ENCODE results near the gene COX7A2L.
"Not testable (repeated sequence)": the region's sequence is repeated elsewhere in the genome, so short reads cannot be mapped to it uniquely, and the experiment has no call there.

The COX7A2L gene

DNA sequence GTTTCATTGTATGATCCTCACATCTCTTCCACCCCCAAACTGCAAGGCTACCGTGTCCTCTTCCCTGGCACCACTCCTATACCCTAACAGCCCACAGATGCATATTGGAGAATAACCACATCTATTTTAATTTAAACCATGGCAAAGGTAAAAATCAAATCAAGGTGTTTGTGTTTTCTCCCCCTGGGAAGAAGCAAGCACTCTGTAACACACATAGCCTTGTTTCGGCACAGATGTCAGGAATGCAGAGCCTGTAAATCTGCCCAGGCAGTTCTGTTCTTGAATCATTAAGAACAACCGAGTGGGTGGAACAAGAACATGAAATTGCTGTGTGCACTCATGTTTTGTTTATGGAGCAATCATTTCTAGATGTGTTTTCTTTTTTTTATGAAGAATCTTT lies 6.8 kb upstream of the COX7A2L start:
- DNase-seq (ENCODE audit: low read depth): no peak

DNA sequence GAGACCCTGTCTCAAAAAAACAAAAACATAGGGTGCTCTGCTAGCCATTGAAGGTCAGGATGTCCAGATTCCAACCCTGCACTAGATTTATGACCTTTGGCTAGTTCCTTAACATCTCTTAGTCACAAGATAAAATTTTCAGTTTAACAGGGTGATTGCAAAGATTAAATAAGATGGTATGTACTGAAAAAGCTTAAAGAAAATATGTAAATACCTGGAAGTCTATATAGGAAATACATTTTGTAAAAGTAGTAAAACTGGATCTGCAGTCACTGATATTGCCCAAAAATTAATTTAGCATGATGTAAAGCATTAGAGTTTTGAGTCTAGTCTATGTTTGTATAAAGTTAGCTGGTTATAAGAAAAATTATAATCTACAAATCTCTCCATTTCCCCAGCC lies 5.4 kb upstream of the COX7A2L start:
- no peak for DNase-seq (ENCODE audit: low read depth)

DNA sequence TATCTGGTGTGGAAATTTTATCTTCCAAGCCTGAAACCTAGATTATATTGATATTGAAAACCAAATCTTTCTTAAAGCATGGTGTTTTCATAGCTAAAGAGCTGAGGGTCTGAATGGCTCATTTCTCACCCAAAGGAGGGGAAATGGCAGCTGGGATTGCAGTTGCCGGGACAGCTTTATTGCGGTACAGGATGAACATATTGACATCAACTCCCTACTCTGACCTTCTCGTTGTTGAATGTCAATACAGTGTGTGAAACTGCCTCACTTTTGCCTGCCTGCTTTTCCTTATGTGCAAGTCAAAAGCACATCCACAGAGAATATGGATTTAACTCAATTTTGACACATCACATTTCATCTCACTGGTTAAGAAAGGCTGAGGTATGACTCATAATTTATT lies 3.6 kb upstream of the COX7A2L start:
- DNase-seq (ENCODE audit: low read depth): no peak

DNA sequence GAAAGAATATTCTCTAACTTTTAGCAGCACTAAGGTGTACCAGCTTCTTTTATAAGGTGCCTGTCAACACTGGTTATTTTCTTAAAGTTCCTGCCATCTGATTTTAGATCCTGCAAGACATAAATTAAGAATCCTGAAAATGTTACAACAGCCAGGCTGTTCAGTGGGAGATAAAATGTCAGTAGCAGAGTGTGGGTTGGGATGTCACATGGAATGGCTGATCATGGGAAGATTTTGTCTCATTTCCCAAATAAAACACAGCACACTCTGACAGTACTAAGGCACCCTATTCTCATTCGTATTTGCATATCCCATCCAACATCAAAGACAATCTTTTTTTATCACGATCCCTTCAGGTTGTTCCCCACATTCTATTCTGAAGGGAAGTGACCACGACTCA lies 2.4 kb upstream of the COX7A2L start:
- no peak for DNase-seq (ENCODE audit: low read depth)

DNA sequence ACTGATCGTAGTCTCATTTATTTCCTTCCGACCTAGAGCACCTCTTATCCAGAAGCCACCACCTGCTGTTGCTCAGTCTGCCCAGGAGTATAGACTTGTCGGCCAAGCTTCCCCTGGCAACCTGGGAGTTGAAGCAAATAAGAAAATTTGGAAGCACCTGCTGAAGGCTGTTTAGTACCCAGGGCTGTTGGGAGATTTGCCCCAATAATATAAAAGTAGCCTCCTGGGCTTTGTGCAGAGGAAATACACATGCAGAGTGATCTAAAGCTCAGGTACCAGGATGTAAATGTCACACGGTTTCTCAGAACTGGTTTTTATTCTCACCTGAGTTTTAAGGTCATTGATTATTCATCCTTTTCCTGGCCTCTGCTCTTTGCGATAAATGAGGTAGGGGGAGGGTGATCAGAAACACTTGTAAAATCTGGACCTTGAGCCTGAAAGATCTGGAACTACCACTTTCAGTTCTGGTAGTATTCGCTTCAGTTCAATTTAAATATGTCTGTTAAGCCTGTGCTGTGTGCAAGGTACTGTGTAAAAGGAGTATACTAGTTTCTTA lies 789 bp upstream of the COX7A2L start:
- no peak for DNase-seq (ENCODE audit: low read depth)

DNA sequence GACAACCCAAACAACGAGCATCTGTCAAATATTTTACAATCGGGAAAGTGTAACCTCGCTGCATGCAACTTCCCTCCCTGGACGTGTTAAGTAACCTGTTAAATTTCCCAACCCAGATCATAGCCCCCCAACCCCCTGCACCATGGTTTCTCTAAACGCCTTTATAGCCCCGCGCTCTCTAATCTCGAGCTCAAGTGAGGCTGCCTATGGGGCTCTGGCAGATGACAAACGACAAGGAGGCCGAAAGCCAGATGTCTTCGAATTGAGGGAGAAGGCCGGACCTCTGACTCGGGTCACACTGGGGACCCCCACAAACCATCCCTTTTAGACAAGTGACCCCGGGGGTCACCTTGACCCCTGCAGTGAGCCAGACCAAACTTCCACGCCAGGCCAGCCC lies 526 bp downstream of the COX7A2L start:
- DNase-seq (ENCODE audit: low read depth): no peak

DNA sequence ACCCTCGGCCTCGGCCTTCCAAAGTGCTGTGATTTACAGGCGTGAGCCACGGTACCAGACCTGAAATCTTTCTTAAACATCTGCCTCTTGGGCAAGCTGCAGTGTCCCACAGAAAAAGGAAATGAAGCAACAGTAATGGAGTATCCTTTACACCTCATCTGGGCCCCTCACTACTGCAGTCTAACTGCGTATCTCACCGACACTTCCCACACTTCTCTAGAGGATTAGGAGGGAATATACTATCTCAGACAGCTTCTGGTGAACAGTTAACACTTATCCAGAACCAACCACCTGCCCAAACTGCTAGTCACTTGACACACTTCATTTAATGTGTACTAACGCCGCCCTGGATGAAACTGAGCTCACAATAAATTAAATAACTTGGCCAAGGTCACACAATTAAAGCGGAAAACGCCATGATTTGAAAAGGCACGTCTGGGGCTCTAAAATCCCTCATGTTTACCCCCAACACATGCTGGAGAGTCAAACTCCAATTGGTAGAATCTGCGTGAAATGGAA lies 993 bp downstream of the COX7A2L start:
- DNase-seq (ENCODE audit: low read depth): peak; percentile 39

DNA sequence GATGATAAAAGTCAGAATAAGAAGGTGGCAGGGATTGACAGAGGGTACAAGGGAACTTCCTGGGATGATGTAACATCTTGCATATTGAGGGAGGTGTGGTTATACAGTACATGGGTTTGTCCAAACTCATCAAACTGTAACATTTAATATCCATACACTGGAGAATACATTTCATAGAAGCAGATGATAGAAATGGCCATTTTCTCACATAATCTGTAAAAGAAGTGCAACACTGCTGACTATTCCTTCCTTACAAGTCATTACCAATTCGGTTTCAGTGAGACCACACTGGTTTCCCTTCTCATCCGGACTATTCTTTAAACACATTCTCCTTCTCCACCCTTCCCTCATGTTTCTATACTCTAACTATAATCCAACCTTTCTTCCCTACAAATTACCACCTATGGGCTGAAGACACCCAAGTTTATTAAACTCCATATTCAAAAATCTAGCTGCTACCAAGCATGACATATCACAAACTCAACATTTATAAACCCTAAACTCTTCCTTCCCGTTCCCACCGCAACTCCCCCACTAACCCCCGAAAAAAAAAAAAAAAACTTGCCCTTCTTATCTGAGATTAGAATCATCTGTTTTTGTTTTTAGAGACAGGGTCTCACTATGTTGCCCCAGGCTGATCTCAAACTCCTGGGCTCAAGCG lies 1.6 kb downstream of the COX7A2L start:
- DNase-seq (ENCODE audit: low read depth): no peak

DNA sequence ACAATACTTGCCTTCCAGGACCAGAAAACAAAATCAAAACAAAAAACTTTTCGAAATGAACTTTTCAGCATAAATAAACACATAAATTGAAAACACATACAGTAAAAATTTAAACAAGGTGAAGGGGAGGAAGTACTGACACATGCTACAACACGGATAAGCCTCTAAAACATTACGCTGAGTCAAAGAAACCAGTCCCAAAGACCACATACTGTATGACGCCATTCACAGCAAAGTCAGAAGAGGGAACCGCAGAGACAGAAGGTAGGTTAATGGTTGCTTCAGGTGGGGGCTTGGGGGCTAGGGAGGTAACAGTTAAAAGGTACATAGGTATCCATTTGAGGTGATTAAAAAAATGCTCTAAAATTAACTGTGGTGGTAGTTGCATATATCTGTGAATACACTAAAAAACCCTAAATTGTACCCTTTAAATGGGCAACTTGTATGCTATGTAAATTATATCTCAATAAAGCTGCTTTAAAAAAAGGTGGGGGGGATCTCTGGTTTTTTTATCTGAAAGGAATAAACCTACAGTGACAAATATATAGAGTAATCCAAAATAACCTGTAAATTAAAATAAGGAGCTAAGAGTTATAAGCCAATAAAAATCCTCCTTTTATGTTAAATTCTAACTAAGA lies 7.1 kb downstream of the COX7A2L start:
- DNase-seq (ENCODE audit: low read depth): no peak

DNA sequence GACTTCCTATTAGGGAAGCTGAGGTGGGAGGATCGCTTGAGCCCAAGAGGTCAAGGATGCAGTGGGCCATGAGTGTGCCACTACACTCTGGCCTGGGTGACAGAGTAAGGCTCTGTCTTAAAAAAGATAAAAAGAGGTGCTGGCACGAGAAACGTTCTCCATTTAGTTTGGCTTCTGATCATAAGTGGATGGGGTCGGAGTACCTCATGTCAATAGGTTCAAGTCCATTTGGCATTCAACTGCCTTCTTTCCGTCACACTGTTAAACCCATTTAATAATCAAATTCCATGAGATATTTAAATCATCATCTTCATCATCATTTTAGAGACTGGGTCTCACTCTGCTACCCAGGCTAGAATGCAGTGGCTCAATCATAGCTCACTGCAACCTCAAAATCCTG lies 9.2 kb downstream of the COX7A2L start:
- DNase-seq (ENCODE audit: low read depth): no peak

DNA sequence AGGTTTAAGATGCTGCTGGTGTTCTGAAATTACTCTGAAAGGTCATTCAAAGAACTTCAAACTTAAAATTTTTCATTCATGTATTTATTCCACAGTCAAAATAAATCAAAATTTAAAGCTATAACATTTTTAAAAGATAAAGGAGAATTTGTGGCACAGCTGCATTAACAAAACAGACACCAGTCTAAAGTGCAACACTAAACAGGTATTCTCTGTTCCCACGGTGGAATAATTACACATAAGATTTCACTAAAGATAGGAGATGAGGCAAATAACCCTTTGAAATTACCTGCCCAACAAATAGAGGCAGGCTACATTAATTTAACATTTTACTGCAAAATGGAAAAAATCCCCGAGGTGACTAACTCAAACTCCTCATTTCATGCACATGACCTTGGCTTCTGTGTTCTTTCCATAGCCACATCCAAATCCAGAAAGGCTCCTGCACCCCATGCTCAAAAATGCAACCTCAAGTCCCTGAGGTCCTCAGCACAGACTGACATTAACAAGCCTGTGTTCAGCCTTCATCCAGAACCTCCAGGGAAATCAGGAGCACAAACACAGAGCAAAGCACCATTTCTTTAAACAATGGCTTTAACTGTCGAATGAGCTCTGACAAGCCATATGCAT lies 10.5 kb downstream of the COX7A2L start:
- no peak for DNase-seq (ENCODE audit: low read depth)

DNA sequence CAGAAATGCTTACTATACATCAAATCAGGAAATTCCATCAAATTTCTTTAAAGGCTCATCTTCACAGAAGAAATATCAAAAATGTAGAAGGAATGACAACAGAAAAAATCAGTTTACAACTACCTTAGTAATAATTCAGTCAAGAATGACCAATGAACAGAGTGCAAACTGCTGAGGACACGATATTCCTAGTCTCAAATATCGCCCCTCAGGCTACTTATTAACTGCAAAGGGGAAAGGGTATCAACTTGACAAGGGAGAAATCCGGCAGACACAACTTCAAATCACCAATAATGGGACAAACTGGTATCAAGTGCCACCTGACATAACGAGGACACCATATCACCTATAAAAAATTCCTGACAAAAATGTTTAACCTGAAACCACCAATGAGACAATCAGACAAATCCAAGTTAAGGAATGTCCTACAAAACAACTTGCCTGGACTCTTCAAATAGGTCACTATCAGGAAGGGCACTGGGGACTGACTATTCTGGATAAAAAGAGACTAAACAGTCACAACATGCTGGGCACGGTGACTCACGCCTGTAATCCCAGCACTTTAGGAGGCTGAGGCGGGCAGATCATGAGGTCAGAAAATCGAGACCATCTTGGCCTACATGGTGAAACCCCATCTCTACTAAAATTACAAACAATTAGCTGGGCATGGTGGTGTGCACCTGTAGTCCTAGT lies 12.8 kb downstream of the COX7A2L start:
- DNase-seq (ENCODE audit: low read depth): no peak

DNA sequence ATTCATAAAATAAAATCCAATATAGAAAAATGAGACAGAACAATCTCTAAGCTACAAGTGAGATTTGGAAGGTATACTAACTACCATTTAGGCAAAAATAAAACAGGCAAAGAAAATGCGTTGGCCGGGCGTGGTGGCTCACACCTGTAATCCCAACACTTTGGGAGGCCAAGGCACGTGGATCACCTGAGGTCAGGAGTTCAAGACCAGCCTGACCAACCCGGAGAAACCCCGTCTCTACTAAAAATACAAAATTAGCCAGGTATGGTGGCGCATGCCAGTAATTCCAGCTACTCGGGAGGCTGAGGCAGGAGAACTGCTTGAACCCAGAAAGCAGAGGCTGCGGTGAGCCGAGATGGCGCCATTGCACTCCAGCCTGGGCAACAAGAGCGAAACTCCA lies 13.5 kb downstream of the COX7A2L start:
- DNase-seq (ENCODE audit: low read depth): not testable (repeated sequence)

DNA sequence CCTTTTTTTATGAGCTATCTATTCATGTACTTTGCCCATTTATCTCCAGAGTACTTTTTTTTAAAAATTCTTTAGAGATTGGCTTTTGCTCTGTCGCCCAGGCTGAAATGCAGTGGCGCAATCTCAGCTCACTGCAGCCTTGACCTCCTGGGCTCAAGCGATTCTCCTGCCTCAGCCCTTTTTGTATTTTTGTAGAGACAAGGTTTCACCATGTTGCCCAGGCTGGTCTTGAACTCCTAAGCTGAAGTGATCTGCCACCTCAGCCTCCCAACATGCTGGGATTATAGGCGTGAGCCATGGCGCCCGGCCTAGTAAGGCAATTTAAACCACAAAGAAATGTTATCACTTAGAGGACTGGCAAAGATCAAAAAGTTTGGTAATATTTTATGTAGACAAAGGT lies 14.2 kb downstream of the COX7A2L start:
- not testable (repeated sequence) for DNase-seq (ENCODE audit: low read depth)

DNA sequence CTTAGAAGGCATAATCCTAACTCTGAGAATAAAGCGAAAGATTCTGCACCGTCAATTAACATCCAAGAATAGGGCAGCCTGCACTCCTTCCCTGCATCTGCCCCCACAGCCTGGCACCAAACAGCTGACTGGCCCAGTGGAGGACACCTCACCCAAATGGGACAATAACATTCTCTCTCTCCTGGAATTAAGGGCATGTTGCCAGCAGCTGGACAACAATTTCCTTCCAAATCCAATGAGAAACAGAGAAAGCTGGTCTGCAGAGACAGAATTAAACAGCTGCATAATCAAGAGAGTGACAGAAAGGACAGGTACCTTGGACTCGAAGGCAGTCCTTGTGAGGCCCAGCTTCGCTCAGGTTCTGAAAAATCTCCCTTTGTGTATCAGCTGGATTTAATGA lies 15.0 kb downstream of the COX7A2L start:
- no peak for DNase-seq (ENCODE audit: low read depth)

DNA sequence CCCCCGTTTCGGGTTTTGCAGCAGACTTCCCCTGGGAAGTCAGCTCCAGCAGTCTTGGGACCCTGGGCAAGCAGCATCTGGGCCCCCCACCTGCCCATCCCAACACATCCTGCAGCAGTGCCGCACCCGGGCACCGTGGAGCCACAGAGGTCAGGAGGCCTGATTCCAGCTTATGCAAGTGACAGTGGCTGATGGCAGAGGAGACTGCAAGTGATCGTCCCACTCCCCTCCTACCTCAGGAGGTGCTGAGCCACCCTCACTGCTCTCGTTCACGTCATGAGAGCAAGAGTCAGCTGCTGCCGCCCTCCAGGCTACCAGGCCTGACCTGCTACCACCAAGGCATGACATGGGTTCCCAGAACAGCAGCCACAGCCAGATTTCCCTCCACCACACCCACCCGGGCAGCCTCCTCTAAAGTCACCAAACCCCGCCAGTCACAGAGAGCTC lies 18.2 kb downstream of the COX7A2L start:
- DNase-seq (ENCODE audit: low read depth): no peak

DNA sequence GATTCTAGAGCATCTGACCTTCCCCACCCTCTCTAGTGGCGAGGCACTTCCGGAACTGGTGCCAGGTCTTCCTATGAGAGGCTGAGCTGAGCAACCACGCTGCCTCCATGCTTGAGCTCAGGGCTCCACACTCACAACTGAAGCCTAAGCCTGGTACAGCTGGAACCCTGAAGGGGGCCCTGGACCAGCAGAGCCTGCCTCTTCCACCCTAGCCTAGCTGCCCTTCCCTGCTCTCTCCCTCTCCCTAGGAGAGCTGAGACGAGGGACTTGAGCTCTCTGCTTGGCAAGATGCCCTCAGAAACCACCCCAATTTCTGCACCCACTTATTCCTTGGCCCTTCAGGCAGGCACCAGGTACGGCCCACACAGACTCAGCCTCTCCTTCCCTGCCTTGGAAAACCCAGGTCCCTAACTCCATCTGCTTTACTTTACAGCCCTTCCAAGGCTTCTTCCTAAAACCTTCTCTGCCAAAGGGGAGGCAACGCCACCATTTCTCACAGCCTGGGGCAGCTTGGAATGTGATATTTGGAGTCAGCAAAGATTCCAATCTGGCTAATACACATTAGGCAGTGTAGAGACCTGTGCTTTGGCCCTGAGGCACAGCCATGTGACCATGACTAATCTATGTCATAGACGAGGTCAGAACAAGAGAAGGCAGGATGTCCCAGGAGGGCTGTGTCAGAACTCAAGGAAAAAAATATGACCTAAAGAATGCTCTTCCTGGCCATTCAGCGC lies 18.8 kb downstream of the COX7A2L start:
- no peak for DNase-seq (ENCODE audit: low read depth)

DNA sequence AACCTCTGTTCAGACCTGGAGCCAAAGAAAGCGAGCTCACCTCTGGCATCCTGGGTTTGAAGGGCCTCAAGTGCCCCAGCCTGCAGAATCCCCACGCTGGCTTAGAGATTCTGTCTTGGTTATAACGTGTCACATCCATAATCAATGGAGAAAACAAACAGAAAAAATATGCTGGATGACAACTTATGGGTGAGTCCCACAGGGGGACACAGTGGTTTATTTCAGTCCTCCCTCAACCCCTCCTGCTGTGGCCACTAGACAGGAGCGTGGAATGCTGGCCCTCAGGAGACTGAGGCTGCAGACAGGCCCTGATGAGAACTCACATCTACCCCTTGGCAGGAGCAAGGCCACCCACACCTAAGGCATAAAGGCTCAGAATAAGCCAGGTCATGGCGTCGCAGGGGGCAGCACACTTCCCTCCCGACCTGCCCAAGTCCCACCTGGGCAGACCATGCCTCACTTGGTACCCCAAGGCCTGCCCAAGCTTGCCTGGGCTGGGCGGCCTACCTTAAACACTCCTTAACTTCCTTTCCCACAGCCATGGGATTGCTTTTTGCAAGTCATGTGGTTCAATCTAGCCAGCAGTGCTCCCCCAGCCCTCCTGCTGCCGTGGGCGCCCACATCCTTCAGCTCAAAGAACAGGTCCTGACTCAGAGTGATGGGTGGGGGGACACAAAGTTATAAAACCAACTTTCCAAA lies 19.9 kb downstream of the COX7A2L start:
- DNase-seq (ENCODE audit: low read depth): no peak

DNA sequence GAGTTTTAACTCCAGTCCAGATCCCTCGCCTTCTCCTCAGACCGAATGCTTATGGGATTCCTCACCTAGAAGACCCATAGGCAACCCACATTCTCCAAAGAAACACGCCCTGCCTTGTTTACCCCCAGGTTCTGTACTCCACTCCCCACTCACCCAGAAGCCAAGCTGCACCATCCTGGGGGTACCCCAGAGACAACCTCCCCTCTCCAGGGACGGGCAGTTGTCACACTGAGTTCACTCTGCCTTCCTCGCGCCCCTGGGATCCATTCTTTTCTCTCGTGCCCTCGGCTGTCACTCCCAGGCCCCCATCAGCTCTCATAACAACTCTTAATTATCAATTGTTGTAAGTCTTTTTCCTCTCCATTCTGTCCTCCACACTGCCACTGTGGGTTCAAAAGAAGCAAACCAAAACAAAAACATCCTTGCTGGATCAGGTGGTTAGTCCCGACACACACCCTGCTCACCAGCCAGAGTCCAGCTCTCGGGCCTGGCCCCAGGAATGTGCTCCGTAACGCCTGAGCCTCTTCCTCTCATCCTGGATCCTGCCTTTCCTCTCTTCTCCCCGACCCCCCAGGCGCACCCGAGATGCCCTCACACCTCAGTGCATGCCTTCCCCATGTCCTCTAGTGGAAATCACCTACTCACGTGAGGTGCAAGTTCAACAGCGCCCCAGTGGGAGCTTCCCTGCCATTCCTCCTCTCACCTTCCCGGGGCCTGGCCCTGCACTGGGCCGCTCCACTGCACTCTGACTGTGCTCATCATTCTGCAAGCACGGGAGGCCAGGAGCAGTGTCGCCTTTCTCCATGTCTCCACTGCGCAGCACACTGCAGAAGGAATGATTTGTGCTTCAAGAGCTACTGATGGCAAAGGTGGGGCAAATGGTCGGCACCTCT lies 20.7 kb downstream of the COX7A2L start:
- no peak for DNase-seq (ENCODE audit: low read depth)
